PC-9 (cell line): ENCODE results near the gene ADAM23.

Source experiments
- EZH2 ChIP-seq: fragments of 200-600 bp; sonication (generic); IDR thresholded peaks from 2 replicates; pipeline ENCODE4 v1.8.0; 2017; ENCODE audit warnings: antibody characterized with exemption, low read depth
- TF ChIP-seq, protein P1 (sequence below): fragments of 200-600 bp; sonication (generic); conservative IDR thresholded peaks from 2 replicates; pipeline ENCODE4 v1.6.1; 2017; ENCODE audit warnings: mixed run types, antibody characterized with exemption, mild to moderate bottlenecking, moderate library complexity

DNA sequence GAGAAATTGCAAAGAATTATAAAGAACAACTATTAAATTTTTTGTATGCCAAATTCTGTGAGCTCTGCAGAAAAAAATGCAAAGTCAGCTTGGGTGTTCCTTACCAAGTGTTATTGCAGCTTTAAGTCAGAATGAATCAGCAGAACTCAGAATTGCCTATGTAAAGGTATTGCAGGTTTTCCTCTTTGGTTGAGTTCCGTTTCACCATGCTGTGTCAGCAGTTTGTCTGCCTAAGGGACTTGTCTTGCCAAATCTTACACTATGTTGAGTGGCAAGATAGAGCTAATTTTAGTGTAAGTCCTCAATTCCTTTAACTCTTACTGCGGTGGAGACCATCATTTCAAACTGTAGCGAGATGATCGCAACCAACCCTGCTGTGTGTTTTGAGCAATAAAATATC lies 38.8 kb downstream of the ADAM23 start:
- TF ChIP-seq, protein P1, sequence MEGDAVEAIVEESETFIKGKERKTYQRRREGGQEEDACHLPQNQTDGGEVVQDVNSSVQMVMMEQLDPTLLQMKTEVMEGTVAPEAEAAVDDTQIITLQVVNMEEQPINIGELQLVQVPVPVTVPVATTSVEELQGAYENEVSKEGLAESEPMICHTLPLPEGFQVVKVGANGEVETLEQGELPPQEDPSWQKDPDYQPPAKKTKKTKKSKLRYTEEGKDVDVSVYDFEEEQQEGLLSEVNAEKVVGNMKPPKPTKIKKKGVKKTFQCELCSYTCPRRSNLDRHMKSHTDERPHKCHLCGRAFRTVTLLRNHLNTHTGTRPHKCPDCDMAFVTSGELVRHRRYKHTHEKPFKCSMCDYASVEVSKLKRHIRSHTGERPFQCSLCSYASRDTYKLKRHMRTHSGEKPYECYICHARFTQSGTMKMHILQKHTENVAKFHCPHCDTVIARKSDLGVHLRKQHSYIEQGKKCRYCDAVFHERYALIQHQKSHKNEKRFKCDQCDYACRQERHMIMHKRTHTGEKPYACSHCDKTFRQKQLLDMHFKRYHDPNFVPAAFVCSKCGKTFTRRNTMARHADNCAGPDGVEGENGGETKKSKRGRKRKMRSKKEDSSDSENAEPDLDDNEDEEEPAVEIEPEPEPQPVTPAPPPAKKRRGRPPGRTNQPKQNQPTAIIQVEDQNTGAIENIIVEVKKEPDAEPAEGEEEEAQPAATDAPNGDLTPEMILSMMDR = no peak
- no peak for TF ChIP-seq EZH2
